CD14-positive monocyte (primary cell): ENCODE data around the gene ACAD8. TPM values are rescaled to one million over a fixed set of nuclear protein-coding genes. Genes with fewer than 3 reads are reported as not detected.

Experiments used
- DNase-seq, 3 donors: peaks; one replicate each; pipeline ENCODE4 v3.0.0-alpha.2; 2011 to 2022
- H2AFZ ChIP-seq: 2 replicates; pipeline ENCODE4 v1.6.0; 2012; ENCODE audit warnings: mild to moderate bottlenecking, low read depth, low read length, inconsistent platforms; ENCODE audit not compliant: insufficient read depth, poor library complexity, severe bottlenecking
- H3K27ac ChIP-seq, 2 donors: 1 replicate in 1 of 2; 2 replicates in 1 of 2; pipeline ENCODE4 v1.5.1; 2012 to 2013; ENCODE audit warnings: low read length in 2 of 2, control low read depth in 1 of 2, inconsistent platforms in 1 of 2, low read depth in 1 of 2, mild to moderate bottlenecking in 1 of 2
- H3K27me3 ChIP-seq, 2 donors: one replicate each; pipeline versions ENCODE4 v1.6.0 to v1.6.1; 2011 to 2013; ENCODE audit warnings: low read length in 2 of 2; ENCODE audit not compliant: control insufficient read depth in 2 of 2, insufficient read depth in 2 of 2
- H3K36me3 ChIP-seq, 2 donors: replicated peaks in 1 of 2; 1 replicate in 1 of 2; 2 replicates in 1 of 2; pipeline versions ENCODE4 v1.5.1 to v1.6.1; 2012 to 2013; ENCODE audit warnings: low read length in 2 of 2, control low read depth in 1 of 2, inconsistent platforms in 1 of 2, mild to moderate bottlenecking in 1 of 2; ENCODE audit not compliant: insufficient read depth in 2 of 2, control insufficient read depth in 1 of 2
- H3K4me1 ChIP-seq, 2 donors: 1 replicate in 1 of 2; 2 replicates in 1 of 2; pipeline versions ENCODE4 v1.5.1 to v1.6.1; 2012 to 2013; ENCODE audit warnings: low read length in 2 of 2, control low read depth in 1 of 2, inconsistent platforms in 1 of 2, mild to moderate bottlenecking in 1 of 2, moderate library complexity in 1 of 2; ENCODE audit not compliant: insufficient read depth in 2 of 2, control insufficient read depth in 1 of 2
- H3K4me2 ChIP-seq: replicated peaks from 2 replicates; pipeline ENCODE3; 2012; ENCODE audit warnings: low read length, moderate library complexity, mild to moderate bottlenecking; ENCODE audit not compliant: poor library complexity, severe bottlenecking; ENCODE audit errors: extremely low read depth
- H3K4me3 ChIP-seq, 3 experiments: fragments of 200-600 bp in 1 of 3; sonication (generic) in 1 of 3; replicated peaks in 1 of 3; 1 replicate in 2 of 3; 2 replicates in 1 of 3; pipeline ENCODE4 v1.5.1; 2011 to 2013; ENCODE audit warnings: low read length in 3 of 3, mild to moderate bottlenecking in 3 of 3, control low read depth in 2 of 3, low read depth in 2 of 3, inconsistent platforms in 1 of 3, moderate library complexity in 1 of 3
- H3K79me2 ChIP-seq: 2 replicates; pipeline ENCODE4 v1.6.0; 2012; ENCODE audit warnings: mild to moderate bottlenecking, control low read depth, inconsistent platforms, low read length, moderate library complexity; ENCODE audit not compliant: insufficient read depth
- H3K9ac ChIP-seq: 2 replicates; pipeline ENCODE4 v1.6.0; 2017; ENCODE audit warnings: low read length, mild to moderate bottlenecking; ENCODE audit not compliant: insufficient read depth, poor library complexity, severe bottlenecking
- H3K9me3 ChIP-seq, 2 donors: replicated peaks in 1 of 2; 1 replicate in 1 of 2; 2 replicates in 1 of 2; pipeline versions ENCODE4 v1.5.1 to v1.6.1; 2012 to 2013; ENCODE audit warnings: low read length in 2 of 2, control low read depth in 1 of 2; ENCODE audit not compliant: control insufficient read depth in 1 of 2, insufficient read depth in 1 of 2
- H4K20me1 ChIP-seq: 2 replicates; pipeline ENCODE4 v1.6.0; 2012; ENCODE audit warnings: mild to moderate bottlenecking, low read length, control low read depth, moderate library complexity; ENCODE audit not compliant: insufficient read depth
- H3K27ac Mint-ChIP-seq, 7 donors: one replicate each; pipeline ENCODE4 v1.8.0; 2020; ENCODE audit warnings: mild to moderate bottlenecking in 7 of 7, mixed read lengths in 7 of 7, moderate library complexity in 6 of 7, inconsistent platforms in 2 of 7
- H3K27me3 Mint-ChIP-seq, 3 donors: one replicate each; pipeline ENCODE4 v1.8.0; 2021 to 2022; ENCODE audit warnings: low read depth in 3 of 3, mild to moderate bottlenecking in 3 of 3, mixed read lengths in 3 of 3, moderate library complexity in 3 of 3, inconsistent platforms in 1 of 3
- H3K36me3 Mint-ChIP-seq, 2 donors: one replicate each; pipeline ENCODE4 v1.8.0; 2020; ENCODE audit warnings: mixed read lengths in 2 of 2, inconsistent platforms in 1 of 2, mild to moderate bottlenecking in 1 of 2
- H3K4me1 Mint-ChIP-seq: one replicate; pipeline ENCODE4 v1.8.0; 2020; ENCODE audit warnings: mild to moderate bottlenecking, mixed read lengths
- H3K4me3 Mint-ChIP-seq, 2 donors: one replicate each; pipeline ENCODE4 v1.8.0; 2020; ENCODE audit warnings: mild to moderate bottlenecking in 2 of 2, mixed read lengths in 2 of 2, moderate library complexity in 1 of 2
- H3K9me3 Mint-ChIP-seq, 7 donors: one replicate each; pipeline ENCODE4 v1.8.0; 2020 to 2022; ENCODE audit warnings: mixed read lengths in 7 of 7, mild to moderate bottlenecking in 6 of 7, moderate library complexity in 6 of 7, inconsistent platforms in 2 of 7
- CTCF ChIP-seq: fragments of 200-600 bp; IDR thresholded peaks from one replicate; pipeline ENCODE4 v1.8.0; 2022; ENCODE audit warnings: antibody characterized with exemption, mild to moderate bottlenecking
- WGBS: methylation state at CpG from one replicate; pipeline ENCODE4 v1.1.5; 2013; ENCODE audit warnings: missing lambda C conversion rate; ENCODE audit not compliant: insufficient coverage; 5-methylcytosine and 5-hydroxymethylcytosine counted together
- intact Hi-C, 2 donors: fragments of 100-400 bp; cut with micrococcal nuclease; formaldehyde crosslinking; loops; one replicate each; pipeline versions ENCODE4 v1.15.0 to v1.15.1; 2023
- polyA plus RNA-seq, 3 donors: library from polyadenylated mRNA; depleted of rRNA in 1 of 3; unstranded in 2 of 3; stranded (reverse) in 1 of 3; fragments of 300-500 nt in 2 of 3; fragments of >200 nt in 1 of 3; fragmentation: Illumina TruSeq in 2 of 3; gene quantifications; 1 replicate in 2 of 3; 2 replicates in 1 of 3; pipeline ENCODE4 v1.2.3, GENCODE V29; 2012 to 2021

The ACAD8 gene
- polyA plus RNA-seq, 3 donors, result 16.7 to 37.2 (median 19.3) TPM

- Histone ChIP-seq H3K27me3 (peaks cover 0 to 42% of the 10 kb centered on the region in 2 donors), H3K4me2 (no peak overlapping the region), H4K20me1 (peaks cover 6% of the 10 kb centered on the region), H3K4me3 (no peak overlapping the region), H3K27ac (no peak overlapping the region), H3K4me1 (peaks cover 10 to 16% of the 10 kb centered on the region in 2 donors), H3K79me2 (peaks cover 2% of the 10 kb centered on the region), H3K9me3 (no peaks in the 10 kb centered on the region), H3K9ac (no peak overlapping the region), H2AFZ (no peak overlapping the region), H3K36me3 (peaks cover 38 to 77% of the 10 kb centered on the region in 2 donors)
- Mint-ChIP-seq H3K27ac (peak overlapping the region in 1 of 7 donors; percentile 20), H3K27me3 (peaks cover 21 to 39% (median 28%) of the 10 kb centered on the region in 3 donors), H3K9me3 (no peaks in the 10 kb centered on the region), H3K36me3 (peaks cover 80 to 82% of the 10 kb centered on the region in 2 donors), H3K4me3 (peak overlapping the region in 1 of 2 donors; percentile 62), H3K4me1 (peaks cover 30% of the 10 kb centered on the region)
- no peak for DNase-seq
- intact Hi-C loops, result no loop called here
- no peak for TF ChIP-seq CTCF
These were observed 7.1 kb downstream of the ACAD8 start for GRCh38 chr11:134260503-134260902.

DNA sequence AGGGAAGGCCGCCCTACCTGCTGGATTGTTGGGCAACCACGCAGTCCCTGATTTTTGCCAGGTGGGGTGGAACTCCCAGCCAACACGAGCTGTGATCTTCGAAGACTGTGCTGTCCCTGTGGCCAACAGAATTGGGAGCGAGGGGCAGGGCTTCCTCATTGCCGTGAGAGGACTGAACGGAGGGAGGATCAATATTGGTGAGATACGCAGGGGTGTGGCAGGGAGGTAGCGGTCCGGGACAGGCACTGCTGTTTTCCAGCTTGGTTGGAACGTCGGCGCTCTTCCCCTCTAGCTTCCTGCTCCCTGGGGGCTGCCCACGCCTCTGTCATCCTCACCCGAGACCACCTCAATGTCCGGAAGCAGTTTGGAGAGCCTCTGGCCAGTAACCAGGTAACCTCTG is 7.6 kb downstream of the ACAD8 start:
- DNase-seq, result no peak
- Histone ChIP-seq H3K4me3 (no peak overlapping the region), H3K9me3 (no peaks in the 10 kb centered on the region), H2AFZ (no peak overlapping the region), H3K36me3 (peaks cover 38 to 77% of the 10 kb centered on the region in 2 donors), H3K9ac (no peak overlapping the region), H3K4me1 (peaks cover 10 to 19% of the 10 kb centered on the region in 2 donors), H3K27ac (no peak overlapping the region), H3K79me2 (no peaks in the 10 kb centered on the region), H4K20me1 (peaks cover 6% of the 10 kb centered on the region), H3K27me3 (peaks cover 0 to 42% of the 10 kb centered on the region in 2 donors), H3K4me2 (no peak overlapping the region)
- no peak overlapping the region for H3K27ac Mint-ChIP-seq
- 83% methylated on average over 16 of the region's 16 CpGs for whole genome bisulfite sequencing
- H3K4me1 Mint-ChIP-seq, result peaks cover 31% of the 10 kb centered on the region
- peaks cover 25 to 43% (median 28%) of the 10 kb centered on the region in 3 donors for H3K27me3 Mint-ChIP-seq
- no peaks in the 10 kb centered on the region for H3K9me3 Mint-ChIP-seq
- TF ChIP-seq CTCF, result no peak
- H3K4me3 Mint-ChIP-seq, result no peak overlapping the region
- H3K36me3 Mint-ChIP-seq, result peaks cover 81 to 87% of the 10 kb centered on the region in 2 donors
- intact Hi-C loops, result no loop called here
